RWPE2 (cell line): Measurements from ENCODE around the gene ADAMTSL1.

Experiments used
- ATAC-seq: fragments of 200-7000 bp; cut with Tn5 transposase; 3 replicates; pipeline ENCODE4 v1.9.1; 2021; ENCODE audit warnings: low read depth
- DNase-seq: peaks from one replicate; pipeline ENCODE4 v3.0.0-alpha.2; 2020; ENCODE audit warnings: low spot score
- H3K27ac ChIP-seq: fragments of 450-650 bp; 2 replicates; pipeline ENCODE4 v1.5.1; 2017; ENCODE audit warnings: mild to moderate bottlenecking; ENCODE audit not compliant: poor library complexity, severe bottlenecking
- H3K27me3 ChIP-seq: fragments of 250-450 bp; sonication (Bioruptor Pico); 2 replicates; pipeline ENCODE4 v1.5.1; 2021; ENCODE audit warnings: mild to moderate bottlenecking, moderate library complexity; ENCODE audit not compliant: insufficient read depth, poor library complexity, severe bottlenecking
- H3K36me3 ChIP-seq: fragments of 250-450 bp; sonication (Bioruptor Pico); 2 replicates; pipeline ENCODE4 v1.5.1; 2020; ENCODE audit warnings: low read depth, mild to moderate bottlenecking, moderate library complexity
- H3K4me1 ChIP-seq: fragments of 250-450 bp; sonication (Bioruptor Pico); 2 replicates; pipeline ENCODE4 v1.5.1; 2021; ENCODE audit warnings: mild to moderate bottlenecking, moderate library complexity; ENCODE audit not compliant: insufficient read depth, poor library complexity, severe bottlenecking
- H3K4me3 ChIP-seq: fragments of 250-450 bp; sonication (Bioruptor Pico); 2 replicates; pipeline ENCODE4 v1.5.1; 2021; ENCODE audit warnings: mild to moderate bottlenecking, moderate library complexity; ENCODE audit not compliant: severe bottlenecking
- H3K9me3 ChIP-seq: fragments of 250-450 bp; sonication (Bioruptor Pico); 2 replicates; pipeline ENCODE4 v1.5.1; 2021; ENCODE audit warnings: mild to moderate bottlenecking, moderate library complexity; ENCODE audit not compliant: severe bottlenecking
- TF ChIP-seq, protein P1 (sequence below): fragments of 450-650 bp; IDR thresholded peaks from one replicate; pipeline ENCODE4 v1.5.1; 2017; ENCODE audit warnings: mild to moderate bottlenecking, moderate library complexity; ENCODE audit not compliant: poor library complexity, severe bottlenecking

The ADAMTSL1 gene

DNA sequence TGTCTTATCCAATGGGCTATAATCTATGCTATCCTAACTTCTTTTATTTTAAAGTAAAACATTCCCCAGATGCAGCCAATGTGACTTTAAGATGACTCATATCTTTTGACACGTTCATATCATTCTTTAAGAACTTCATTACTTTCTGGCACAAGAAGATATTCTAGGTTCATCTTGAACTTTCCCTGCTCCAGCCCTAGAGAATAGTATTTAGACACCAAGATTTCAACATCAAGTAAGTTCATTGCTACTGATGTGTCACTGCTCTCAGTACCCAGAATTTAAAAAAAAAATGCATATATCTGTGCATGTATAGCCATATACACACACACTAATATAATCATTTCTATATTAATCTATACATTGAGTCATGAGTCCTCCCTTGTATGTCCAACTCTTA, 383.8 kb downstream of the ADAMTSL1 start:
- no peak overlapping the region for H3K27ac ChIP-seq
- no peaks in the 10 kb centered on the region for H3K36me3 ChIP-seq
- H3K4me3 ChIP-seq: no peak overlapping the region
- TF ChIP-seq, protein P1, sequence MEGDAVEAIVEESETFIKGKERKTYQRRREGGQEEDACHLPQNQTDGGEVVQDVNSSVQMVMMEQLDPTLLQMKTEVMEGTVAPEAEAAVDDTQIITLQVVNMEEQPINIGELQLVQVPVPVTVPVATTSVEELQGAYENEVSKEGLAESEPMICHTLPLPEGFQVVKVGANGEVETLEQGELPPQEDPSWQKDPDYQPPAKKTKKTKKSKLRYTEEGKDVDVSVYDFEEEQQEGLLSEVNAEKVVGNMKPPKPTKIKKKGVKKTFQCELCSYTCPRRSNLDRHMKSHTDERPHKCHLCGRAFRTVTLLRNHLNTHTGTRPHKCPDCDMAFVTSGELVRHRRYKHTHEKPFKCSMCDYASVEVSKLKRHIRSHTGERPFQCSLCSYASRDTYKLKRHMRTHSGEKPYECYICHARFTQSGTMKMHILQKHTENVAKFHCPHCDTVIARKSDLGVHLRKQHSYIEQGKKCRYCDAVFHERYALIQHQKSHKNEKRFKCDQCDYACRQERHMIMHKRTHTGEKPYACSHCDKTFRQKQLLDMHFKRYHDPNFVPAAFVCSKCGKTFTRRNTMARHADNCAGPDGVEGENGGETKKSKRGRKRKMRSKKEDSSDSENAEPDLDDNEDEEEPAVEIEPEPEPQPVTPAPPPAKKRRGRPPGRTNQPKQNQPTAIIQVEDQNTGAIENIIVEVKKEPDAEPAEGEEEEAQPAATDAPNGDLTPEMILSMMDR: no peak
- H3K27me3 ChIP-seq: no peaks in the 10 kb centered on the region
- no peaks in the 10 kb centered on the region for H3K4me1 ChIP-seq
- no peaks in the 10 kb centered on the region for H3K9me3 ChIP-seq
- ATAC-seq (no peak), DNase-seq (no peak)

GRCh38 chr9:18861609-18862544, 387.9 kb downstream of the ADAMTSL1 start:
- Histone ChIP-seq H3K27ac (no peak overlapping the region), H3K36me3 (no peaks in the 10 kb centered on the region), H3K9me3 (no peaks in the 10 kb centered on the region), H3K4me3 (no peak overlapping the region), H3K27me3 (no peaks in the 10 kb centered on the region), H3K4me1 (no peaks in the 10 kb centered on the region)
- ATAC-seq (no peak), DNase-seq (no peak)
- TF ChIP-seq, protein P1: no peak

DNA sequence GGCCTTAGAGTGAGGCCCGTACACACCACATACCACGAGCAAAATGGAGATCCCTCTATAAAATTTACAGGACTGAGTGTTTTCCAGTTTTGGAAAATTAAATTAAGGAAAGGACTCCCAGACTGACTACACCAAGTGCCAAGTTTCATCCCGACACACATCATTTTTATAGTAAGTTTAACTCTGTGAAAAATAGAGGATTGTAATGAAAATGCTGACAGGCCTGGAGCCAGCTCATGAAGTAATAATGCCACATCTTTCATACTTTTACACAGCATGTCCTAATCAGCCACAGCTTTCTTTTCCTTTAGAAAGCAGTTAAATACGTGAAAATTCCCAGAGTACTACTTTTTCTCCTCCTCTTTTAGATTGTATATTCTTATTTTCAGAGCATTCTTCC, 389.8 kb downstream of the ADAMTSL1 start:
- no peak for ATAC-seq
- TF ChIP-seq, protein P1: no peak
- no peak overlapping the region for H3K27ac ChIP-seq

DNA sequence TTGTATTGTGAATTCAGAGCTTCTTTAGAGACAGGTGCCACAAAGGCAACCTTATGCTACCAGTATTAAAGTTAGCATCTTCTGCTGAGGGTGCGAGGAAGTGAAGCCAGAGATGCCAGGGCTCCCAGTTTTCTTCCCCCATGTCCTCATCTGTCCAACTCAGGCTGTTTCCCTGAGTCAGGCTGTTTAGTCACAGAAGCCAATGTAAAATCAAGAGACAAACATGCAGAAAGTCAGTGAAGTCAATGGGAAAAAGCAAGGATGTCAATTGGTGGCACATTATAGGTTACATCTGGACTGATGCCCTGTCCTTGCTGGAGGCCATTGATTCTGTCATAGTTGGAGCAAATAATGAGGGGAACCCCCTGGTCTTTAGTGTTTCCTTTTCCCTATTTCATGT, 390.6 kb downstream of the ADAMTSL1 start:
- no peak overlapping the region for H3K4me3 ChIP-seq
- H3K4me1 ChIP-seq: no peaks in the 10 kb centered on the region
- TF ChIP-seq, protein P1: no peak
- H3K36me3 ChIP-seq: no peaks in the 10 kb centered on the region
- DNase-seq (no peak), ATAC-seq (no peak)
- peaks cover 1% of the 10 kb centered on the region for H3K9me3 ChIP-seq
- no peak overlapping the region for H3K27ac ChIP-seq
- H3K27me3 ChIP-seq: no peaks in the 10 kb centered on the region

More for the DNA sequence above, 389.8 kb downstream of the ADAMTSL1 start:
- no peaks in the 10 kb centered on the region for H3K9me3 ChIP-seq
- H3K27me3 ChIP-seq: no peaks in the 10 kb centered on the region
- no peak overlapping the region for H3K4me3 ChIP-seq
- H3K36me3 ChIP-seq: no peaks in the 10 kb centered on the region
- H3K4me1 ChIP-seq: no peaks in the 10 kb centered on the region
- DNase-seq: no peak

GRCh38 chr9:18865542-18865941, 391.6 kb downstream of the ADAMTSL1 start:
- DNase-seq: no peak
- H3K27ac ChIP-seq: no peak overlapping the region
- no peak overlapping the region for H3K4me3 ChIP-seq
- TF ChIP-seq, protein P1: no peak
- no peaks in the 10 kb centered on the region for H3K27me3 ChIP-seq
- H3K9me3 ChIP-seq: peaks cover 1% of the 10 kb centered on the region
- H3K36me3 ChIP-seq: no peaks in the 10 kb centered on the region
- no peaks in the 10 kb centered on the region for H3K4me1 ChIP-seq
- ATAC-seq: no peak
